Naive thymus-derived CD8-positive, alpha-beta T cell (primary cell): Measurements from ENCODE around the gene ZBTB47. TPM values are rescaled to one million over a fixed set of nuclear protein-coding genes. Genes with fewer than 3 reads are reported as not detected.

Experiments used
- ATAC-seq, 2 donors: fragments of 150-1000 bp; cut with Tn5 transposase in 1 of 2; sonication (Bioruptor Pico), chemical (Tn5 transposase) in 1 of 2; 1 replicate in 1 of 2; 2 replicates in 1 of 2; pipeline ENCODE4 v1.10.0; 2021; ENCODE audit warnings: mild to moderate bottlenecking in 2 of 2, moderate library complexity in 2 of 2
- POLR2A ChIA-PET: fragments of 350-600 bp; sonication (Branson Sonifier 250); formaldehyde crosslinking; loops from one replicate; lab custom pipeline; 2021; ENCODE audit warnings: antibody characterized with exemption; lab: Charles Lee
- DNase-seq, 10 donors: peaks; one replicate each; pipeline versions ENCODE4 v3.0.0 to v3.0.0-alpha.2; 2020 to 2022
- H3K27ac Mint-ChIP-seq, 10 donors: one replicate each; pipeline ENCODE4 v1.8.0; 2020 to 2022; ENCODE audit warnings: mild to moderate bottlenecking in 10 of 10, mixed read lengths in 10 of 10, moderate library complexity in 4 of 10, inconsistent platforms in 1 of 10
- H3K27me3 Mint-ChIP-seq, 5 donors: one replicate each; pipeline ENCODE4 v1.8.0; 2021 to 2022; ENCODE audit warnings: mixed read lengths in 5 of 5
- H3K36me3 Mint-ChIP-seq, 3 donors: one replicate each; pipeline ENCODE4 v1.8.0; 2020 to 2022; ENCODE audit warnings: mixed read lengths in 3 of 3, mild to moderate bottlenecking in 2 of 3, inconsistent platforms in 1 of 3
- H3K4me1 Mint-ChIP-seq, 4 donors: one replicate each; pipeline ENCODE4 v1.8.0; 2021 to 2022; ENCODE audit warnings: mixed read lengths in 4 of 4
- H3K4me3 Mint-ChIP-seq, 10 donors: one replicate each; pipeline ENCODE4 v1.8.0; 2020 to 2022; ENCODE audit warnings: mild to moderate bottlenecking in 10 of 10, mixed read lengths in 10 of 10, moderate library complexity in 6 of 10, inconsistent platforms in 1 of 10
- H3K9me3 Mint-ChIP-seq, 9 donors: one replicate each; pipeline ENCODE4 v1.8.0; 2020 to 2022; ENCODE audit warnings: mixed read lengths in 9 of 9, mild to moderate bottlenecking in 3 of 9, inconsistent platforms in 1 of 9, moderate library complexity in 1 of 9
- polyA plus RNA-seq, 3 donors: library from polyadenylated mRNA; unstranded; fragments of 300-500 nt; fragmentation: Illumina TruSeq; gene quantifications; one replicate each; pipeline ENCODE4 v1.2.3, GENCODE V29; 2021
- total RNA-seq, 8 experiments: library from RNA in 2 of 8; stranded (reverse) in 2 of 8; gene quantifications; one replicate each; pipeline ENCODE4 v1.2.3 and lab custom pipeline; 2021 to 2026

ZBTB47 gene
- total and polyA plus RNA-seq, 5 experiments from 2014 or later = 0.23 to 0.41 TPM; not detected in 3

- peaks cover 7 to 27% (median 12%) of the 10 kb centered on the region in 4 donors for H3K4me1 Mint-ChIP-seq
- no peaks in the 10 kb centered on the region for H3K27me3 Mint-ChIP-seq
- no peaks in the 10 kb centered on the region for H3K9me3 Mint-ChIP-seq
- ATAC-seq = peak; percentile 49 to 78
- no peak overlapping the region for H3K27ac Mint-ChIP-seq
- peak overlapping the region in 9 of 10 donors; percentile 37 to 86 (median 52) for H3K4me3 Mint-ChIP-seq
- POLR2A ChIA-PET = interaction anchor here (1.0 kb wide), 1 partner anchor 9 kb away, joined by 4 read pairs; no protein-coding TSS in a partner anchor
- DNase-seq = peak in 1 of 10 donors; percentile 15
- peaks cover 0 to 2% (median 0%) of the 10 kb centered on the region in 3 donors for H3K36me3 Mint-ChIP-seq
These were observed 1.1 kb downstream of the ZBTB47 start for GRCh38 chr3:42654331-42655201.

- DNase-seq (no peak), ATAC-seq (peak in 1 of 2 donors; percentile 12)
- peak overlapping the region in 3 of 10 donors; percentile 3 to 40 (median 13) for H3K27ac Mint-ChIP-seq
These were observed 1.9 kb downstream of the ZBTB47 start for GRCh38 chr3:42655331-42655888.

DNA sequence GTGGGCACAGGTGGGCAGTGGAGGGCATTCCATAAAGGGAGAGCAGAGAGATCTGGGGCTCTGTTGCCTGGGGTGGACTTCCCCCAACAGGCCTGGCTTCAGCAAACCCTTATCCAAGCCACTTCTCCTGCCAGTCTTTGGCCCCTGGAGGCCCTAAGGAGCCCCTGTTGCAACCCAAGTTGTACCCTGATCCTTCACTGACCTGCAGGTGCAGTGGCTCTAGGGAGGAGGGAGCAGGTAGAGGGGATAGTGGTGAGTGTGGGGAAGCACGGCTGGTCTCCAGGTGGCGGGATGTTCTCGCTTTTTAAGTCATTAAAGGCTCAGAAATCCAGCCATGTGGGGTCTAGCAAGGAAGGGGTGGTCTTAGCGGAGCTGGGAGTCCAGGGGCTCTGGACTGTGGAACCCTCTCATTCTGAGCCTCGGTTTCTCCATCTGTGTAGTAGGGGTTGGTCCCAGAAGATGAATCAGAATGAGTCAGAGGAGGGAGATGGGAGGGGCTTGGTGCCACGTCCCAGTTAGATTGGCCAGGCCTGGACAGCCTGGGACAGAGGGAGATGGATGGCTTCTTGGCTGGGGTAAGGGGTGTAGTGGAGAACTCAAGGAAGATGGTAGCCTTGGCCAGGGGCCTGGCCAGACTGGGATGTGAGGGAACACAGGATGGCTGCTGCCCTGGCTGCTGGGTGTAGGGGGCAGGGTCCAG lies 2.6 kb downstream of the ZBTB47 start:
- Mint-ChIP-seq H3K4me1 (peaks cover 7 to 27% (median 11%) of the 10 kb centered on the region in 4 donors), H3K27me3 (no peaks in the 10 kb centered on the region), H3K4me3 (peak overlapping the region in 2 of 10 donors; percentile 20 to 47), H3K9me3 (no peaks in the 10 kb centered on the region), H3K36me3 (no peaks in the 10 kb centered on the region), H3K27ac (peak overlapping the region in 1 of 10 donors; percentile 54)
- no peak for DNase-seq
- POLR2A ChIA-PET = no interaction called here
- ATAC-seq = no peak

More at GRCh38 chr3:42655331-42655888, 1.9 kb downstream of the ZBTB47 start:
- H3K36me3 Mint-ChIP-seq = no peaks in the 10 kb centered on the region
- no peaks in the 10 kb centered on the region for H3K9me3 Mint-ChIP-seq
- H3K27me3 Mint-ChIP-seq = no peaks in the 10 kb centered on the region
- peaks cover 7 to 27% (median 11%) of the 10 kb centered on the region in 4 donors for H3K4me1 Mint-ChIP-seq
- peak overlapping the region in 9 of 10 donors; percentile 36 to 63 (median 50) for H3K4me3 Mint-ChIP-seq
- POLR2A ChIA-PET = no interaction called here

DNA sequence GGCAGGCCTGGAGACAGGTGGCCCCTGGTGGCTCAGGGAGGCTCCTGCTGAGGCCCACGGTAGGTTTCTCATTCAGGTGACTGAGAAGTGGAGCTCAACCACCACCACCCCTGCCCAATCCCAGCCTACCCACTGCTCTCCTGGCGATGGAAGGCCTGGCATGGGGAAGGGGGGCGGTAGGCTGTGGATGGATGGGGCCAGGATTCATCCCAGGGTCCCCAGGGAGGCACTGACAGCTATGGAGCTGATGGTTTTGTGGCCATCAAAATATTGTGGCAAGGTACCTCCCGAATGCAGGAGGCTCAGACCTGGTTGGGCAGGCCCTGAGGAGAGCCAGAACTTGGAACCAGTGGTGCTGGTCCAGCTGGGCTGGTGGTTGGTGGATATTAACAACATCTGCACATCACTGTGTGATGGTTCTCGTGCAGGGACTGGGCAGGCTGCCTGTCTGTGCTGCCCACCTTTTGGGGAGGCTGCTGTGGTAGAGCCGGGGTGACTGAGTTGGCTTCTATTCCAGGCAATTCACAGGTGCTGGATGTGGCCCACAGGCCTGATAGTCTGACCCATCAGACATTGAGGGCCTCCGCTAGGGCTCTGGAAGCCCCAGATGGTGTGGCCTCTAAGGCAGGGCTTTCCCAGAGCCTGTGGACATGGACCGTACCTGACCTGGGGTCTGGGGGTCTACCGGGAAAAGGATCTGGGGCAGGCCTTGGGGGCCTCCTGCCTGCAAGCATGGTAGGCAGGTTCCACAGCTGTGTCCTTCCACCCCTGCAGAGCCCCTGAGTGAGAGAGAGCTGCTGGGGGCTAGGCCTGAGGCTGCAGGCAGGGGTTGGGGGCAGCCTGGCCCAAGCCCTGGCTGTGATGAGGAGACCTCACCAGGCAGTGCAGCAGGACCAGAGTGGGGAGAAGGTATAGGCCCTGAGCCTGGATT lies 3.4 kb downstream of the ZBTB47 start:
- H3K27ac Mint-ChIP-seq = peak overlapping the region in 3 of 10 donors; percentile 3 to 27 (median 4)
- DNase-seq (no peak), ATAC-seq (no peak)
- H3K36me3 Mint-ChIP-seq = no peaks in the 10 kb centered on the region
- peaks cover 7 to 24% (median 11%) of the 10 kb centered on the region in 4 donors for H3K4me1 Mint-ChIP-seq
- POLR2A ChIA-PET = no interaction called here
- no peak overlapping the region for H3K4me3 Mint-ChIP-seq
- H3K9me3 Mint-ChIP-seq = no peaks in the 10 kb centered on the region
- H3K27me3 Mint-ChIP-seq = no peaks in the 10 kb centered on the region

DNA sequence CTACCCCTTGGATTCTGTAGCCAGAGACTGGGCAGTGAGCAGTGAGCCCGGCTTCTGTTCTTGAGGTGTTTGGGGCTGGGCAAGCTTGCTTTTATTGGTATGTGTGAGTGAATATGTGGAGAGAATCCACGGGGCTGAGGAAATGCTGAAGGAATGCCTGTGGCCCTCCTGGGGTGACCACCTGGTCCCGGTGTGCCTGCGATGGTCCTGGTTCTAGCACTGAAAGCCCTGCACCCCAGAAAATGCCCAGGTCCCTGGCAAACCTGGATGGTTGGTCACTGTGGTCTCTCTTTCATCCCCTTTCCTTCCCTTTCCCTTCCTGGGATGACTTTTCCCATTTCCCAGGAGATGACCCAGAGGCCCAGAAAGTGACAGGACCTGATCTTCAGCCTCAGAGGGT lies 4.2 kb downstream of the ZBTB47 start:
- Mint-ChIP-seq H3K27ac (peak overlapping the region in 1 of 10 donors; percentile 81), H3K36me3 (no peaks in the 10 kb centered on the region), H3K9me3 (no peaks in the 10 kb centered on the region), H3K4me3 (no peak overlapping the region), H3K27me3 (no peaks in the 10 kb centered on the region), H3K4me1 (peaks cover 3 to 16% (median 9%) of the 10 kb centered on the region in 4 donors)
- DNase-seq = no peak
- ATAC-seq = no peak
- POLR2A ChIA-PET = no interaction called here

DNA sequence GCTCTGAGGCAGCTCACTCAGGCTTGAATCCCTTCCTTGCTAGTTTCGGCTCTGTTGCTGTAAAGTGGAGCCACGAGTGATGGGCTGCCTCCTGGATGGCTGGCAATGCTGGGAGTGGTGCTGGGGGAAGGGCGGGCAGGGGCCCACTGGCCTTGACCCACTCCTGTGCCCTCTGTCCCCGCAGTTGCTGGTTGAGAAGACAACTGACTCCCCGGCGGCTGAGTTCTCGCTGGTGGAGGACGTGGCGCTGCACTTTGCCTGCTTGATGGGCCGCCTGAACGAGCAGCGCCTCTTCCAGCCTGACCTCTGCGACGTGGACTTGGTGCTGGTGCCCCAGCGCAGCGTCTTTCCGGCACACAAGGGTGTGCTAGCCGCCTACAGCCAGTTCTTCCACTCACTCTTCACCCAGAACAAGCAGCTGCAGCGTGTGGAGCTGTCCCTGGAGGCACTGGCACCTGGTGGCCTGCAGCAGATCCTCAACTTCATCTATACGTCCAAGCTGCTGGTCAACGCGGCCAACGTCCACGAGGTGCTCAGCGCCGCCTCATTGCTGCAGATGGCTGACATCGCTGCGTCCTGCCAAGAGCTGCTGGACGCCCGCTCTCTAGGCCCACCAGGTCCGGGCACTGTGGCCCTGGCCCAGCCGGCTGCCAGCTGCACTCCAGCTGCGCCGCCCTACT lies 4.7 kb downstream of the ZBTB47 start:
- POLR2A ChIA-PET = no interaction called here
- H3K27me3 Mint-ChIP-seq = no peaks in the 10 kb centered on the region
- H3K4me1 Mint-ChIP-seq = peaks cover 0 to 11% (median 6%) of the 10 kb centered on the region in 4 donors
- H3K4me3 Mint-ChIP-seq = no peak overlapping the region
- DNase-seq (no peak), ATAC-seq (no peak)
- H3K9me3 Mint-ChIP-seq = no peaks in the 10 kb centered on the region
- no peaks in the 10 kb centered on the region for H3K36me3 Mint-ChIP-seq
- H3K27ac Mint-ChIP-seq = peak overlapping the region in 1 of 10 donors; percentile 81

GRCh38 chr3:42658771-42659390 lies 5.4 kb downstream of the ZBTB47 start:
- no peaks in the 10 kb centered on the region for H3K27me3 Mint-ChIP-seq
- H3K36me3 Mint-ChIP-seq = no peaks in the 10 kb centered on the region
- POLR2A ChIA-PET = no interaction called here
- H3K27ac Mint-ChIP-seq = peak overlapping the region in 2 of 10 donors; percentile 48 to 56
- H3K9me3 Mint-ChIP-seq = no peaks in the 10 kb centered on the region
- ATAC-seq (no peak), DNase-seq (no peak)
- peaks cover 0 to 11% (median 2%) of the 10 kb centered on the region in 4 donors for H3K4me1 Mint-ChIP-seq
- no peak overlapping the region for H3K4me3 Mint-ChIP-seq

- ATAC-seq (no peak), DNase-seq (no peak)
- POLR2A ChIA-PET = no interaction called here
- Mint-ChIP-seq H3K27me3 (no peaks in the 10 kb centered on the region), H3K27ac (no peak overlapping the region), H3K9me3 (no peaks in the 10 kb centered on the region), H3K36me3 (no peaks in the 10 kb centered on the region), H3K4me1 (peaks cover 0 to 11% (median 2%) of the 10 kb centered on the region in 4 donors), H3K4me3 (no peak overlapping the region)
These were observed 6.1 kb downstream of the ZBTB47 start for GRCh38 chr3:42659451-42660130.

DNA sequence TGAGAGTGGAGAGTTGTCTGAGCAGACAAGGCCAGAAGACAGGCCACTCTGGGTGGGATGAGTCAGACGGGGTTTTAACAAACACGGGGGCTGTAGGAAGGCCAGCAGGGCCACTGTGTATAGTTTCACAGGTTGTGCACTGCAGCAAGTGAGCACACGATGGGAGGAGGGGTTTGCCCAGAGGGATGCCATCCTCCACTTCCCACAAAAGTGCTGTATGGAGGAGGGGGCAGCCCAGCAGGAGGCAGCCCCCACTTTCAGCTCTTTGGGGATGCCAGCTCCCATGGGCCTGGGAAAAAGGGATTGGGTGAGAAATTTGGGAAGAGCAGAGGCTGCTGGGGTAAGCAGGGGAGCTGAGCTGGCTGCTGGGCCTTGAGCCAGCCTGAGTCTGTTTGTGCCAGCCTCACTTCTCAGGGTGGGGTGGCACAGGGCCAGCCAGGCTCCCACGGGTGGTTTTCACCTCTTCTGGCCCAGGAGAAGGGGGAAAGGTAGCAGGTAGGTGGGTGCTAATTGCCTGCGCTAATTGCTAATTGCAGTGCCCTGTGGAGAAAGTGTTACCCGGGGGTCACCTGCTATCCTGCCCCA lies 6.7 kb downstream of the ZBTB47 start:
- ATAC-seq (no peak), DNase-seq (no peak)
- no peak overlapping the region for H3K4me3 Mint-ChIP-seq
- POLR2A ChIA-PET = no interaction called here
- H3K27ac Mint-ChIP-seq = no peak overlapping the region
- peaks cover 0 to 9% (median 2%) of the 10 kb centered on the region in 4 donors for H3K4me1 Mint-ChIP-seq
- H3K27me3 Mint-ChIP-seq = no peaks in the 10 kb centered on the region
- H3K9me3 Mint-ChIP-seq = no peaks in the 10 kb centered on the region
- H3K36me3 Mint-ChIP-seq = no peaks in the 10 kb centered on the region

- H3K27ac Mint-ChIP-seq = peak overlapping the region in 1 of 10 donors; percentile 75
- H3K9me3 Mint-ChIP-seq = no peaks in the 10 kb centered on the region
- ATAC-seq = no peak
- H3K4me3 Mint-ChIP-seq = no peak overlapping the region
- H3K27me3 Mint-ChIP-seq = no peaks in the 10 kb centered on the region
- DNase-seq = no peak
- POLR2A ChIA-PET = no interaction called here
- H3K36me3 Mint-ChIP-seq = no peaks in the 10 kb centered on the region
- peaks cover 0 to 6% (median 2%) of the 10 kb centered on the region in 4 donors for H3K4me1 Mint-ChIP-seq
These were observed 7.4 kb downstream of the ZBTB47 start for GRCh38 chr3:42660898-42661297.
